NCI-H146 (cell line): ENCODE results near the gene ELP6.
A peak's percentile ranks its signal among the peaks of the same experiment; 100 is the strongest.

Experiments used
- DNase-seq: peaks from one replicate; lab custom pipeline; 2025; lab: John Stamatoyannopoulos, UW

The ELP6 gene

GRCh38 chr3:47513125-47513929 lies at the start of gene ELP6:
TSS of gene ELP6 (minus strand) at chr3:47513712. CDS start at chr3:47513590, 122 bp downstream.
- peak; percentile 95 for DNase-seq

- no peak for DNase-seq
These were observed 42.8 kb upstream of the ELP6 start for GRCh38 chr3:47556351-47556750.

GRCh38 chr3:47554335-47554734 lies 40.8 kb upstream of the ELP6 start:
- DNase-seq = no peak

GRCh38 chr3:47553407-47553806 lies 39.9 kb upstream of the ELP6 start:
- DNase-seq = no peak

GRCh38 chr3:47542471-47543173 lies 29.1 kb upstream of the ELP6 start:
- no peak for DNase-seq

- no peak for DNase-seq
These were observed 28.1 kb upstream of the ELP6 start for GRCh38 chr3:47541583-47542108.

- DNase-seq = no peak
These were observed 26.8 kb upstream of the ELP6 start for GRCh38 chr3:47540281-47540680.

- no peak for DNase-seq
These were observed 23.5 kb upstream of the ELP6 start for GRCh38 chr3:47536967-47537366.

GRCh38 chr3:47536221-47536891 lies 22.8 kb upstream of the ELP6 start:
- DNase-seq = no peak

GRCh38 chr3:47533996-47534454 lies 20.5 kb upstream of the ELP6 start:
- no peak for DNase-seq

GRCh38 chr3:47533481-47533880 lies 20.0 kb upstream of the ELP6 start:
- DNase-seq = no peak

GRCh38 chr3:47527952-47528725 lies 14.6 kb upstream of the ELP6 start:
- no peak for DNase-seq

GRCh38 chr3:47525617-47526016 lies 12.1 kb upstream of the ELP6 start:
- no peak for DNase-seq

GRCh38 chr3:47523310-47524073 lies 10.0 kb upstream of the ELP6 start:
- no peak for DNase-seq

- DNase-seq = peak; percentile 84
These were observed 8.8 kb upstream of the ELP6 start for GRCh38 chr3:47522082-47522987.

- DNase-seq = no peak
These were observed 7.2 kb upstream of the ELP6 start for GRCh38 chr3:47520756-47521155.

- DNase-seq = no peak
These were observed 4.4 kb upstream of the ELP6 start for GRCh38 chr3:47517937-47518336.

GRCh38 chr3:47515864-47516319 lies 2.4 kb upstream of the ELP6 start:
- no peak for DNase-seq

GRCh38 chr3:47515100-47515499 lies 1.6 kb upstream of the ELP6 start:
- no peak for DNase-seq
